ENCODE data around the gene KRTAP10-4.

DNA sequence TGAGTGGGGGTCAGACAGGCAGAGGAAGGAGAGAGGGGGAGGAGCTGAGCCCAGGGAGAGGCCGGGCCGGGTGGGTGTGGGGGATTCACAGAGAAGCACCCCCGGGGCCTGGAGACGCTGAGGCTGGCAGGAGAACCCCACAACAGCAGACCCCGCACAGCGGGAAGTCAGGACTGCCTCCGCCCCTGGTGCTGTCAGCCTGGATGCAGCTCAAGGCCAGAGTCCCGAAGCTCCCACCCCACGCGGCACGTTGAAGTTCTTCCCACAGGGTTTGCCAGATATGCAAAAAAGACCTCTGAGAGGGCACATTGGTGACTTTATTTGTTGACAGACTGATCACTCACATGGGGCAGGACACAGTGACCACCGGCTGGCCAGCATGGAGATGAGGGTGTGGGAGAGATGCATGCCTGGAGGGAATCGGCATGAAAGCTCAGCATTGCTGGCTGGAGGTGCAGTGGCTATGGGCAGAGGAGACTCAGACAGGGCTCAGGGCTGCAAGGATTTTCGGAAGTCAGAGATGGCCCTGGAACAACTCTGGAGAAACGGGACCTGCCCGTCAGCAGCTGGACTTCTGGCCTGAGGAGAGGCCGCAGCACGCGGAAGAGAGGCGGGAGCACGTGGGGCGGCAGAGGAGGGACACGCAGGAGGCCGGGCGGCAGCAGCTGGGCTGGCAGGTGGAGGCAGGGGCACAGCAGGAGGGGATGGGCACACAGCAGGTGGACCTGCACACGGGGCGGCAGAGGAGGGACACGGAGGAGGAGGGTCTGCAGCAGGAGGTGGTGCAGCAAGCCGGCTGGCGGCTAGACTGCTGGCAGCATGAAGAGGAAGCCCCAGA lies 15.8 kb upstream of the KRTAP10-4 start:
- TF ChIP-seq, protein P1, sequence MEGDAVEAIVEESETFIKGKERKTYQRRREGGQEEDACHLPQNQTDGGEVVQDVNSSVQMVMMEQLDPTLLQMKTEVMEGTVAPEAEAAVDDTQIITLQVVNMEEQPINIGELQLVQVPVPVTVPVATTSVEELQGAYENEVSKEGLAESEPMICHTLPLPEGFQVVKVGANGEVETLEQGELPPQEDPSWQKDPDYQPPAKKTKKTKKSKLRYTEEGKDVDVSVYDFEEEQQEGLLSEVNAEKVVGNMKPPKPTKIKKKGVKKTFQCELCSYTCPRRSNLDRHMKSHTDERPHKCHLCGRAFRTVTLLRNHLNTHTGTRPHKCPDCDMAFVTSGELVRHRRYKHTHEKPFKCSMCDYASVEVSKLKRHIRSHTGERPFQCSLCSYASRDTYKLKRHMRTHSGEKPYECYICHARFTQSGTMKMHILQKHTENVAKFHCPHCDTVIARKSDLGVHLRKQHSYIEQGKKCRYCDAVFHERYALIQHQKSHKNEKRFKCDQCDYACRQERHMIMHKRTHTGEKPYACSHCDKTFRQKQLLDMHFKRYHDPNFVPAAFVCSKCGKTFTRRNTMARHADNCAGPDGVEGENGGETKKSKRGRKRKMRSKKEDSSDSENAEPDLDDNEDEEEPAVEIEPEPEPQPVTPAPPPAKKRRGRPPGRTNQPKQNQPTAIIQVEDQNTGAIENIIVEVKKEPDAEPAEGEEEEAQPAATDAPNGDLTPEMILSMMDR (IDR thresholded peaks at IDR 0.05): no peak
- no peak for TF ChIP-seq POLR2A (IDR thresholded peaks at IDR 0.05)

Measured in prostate gland (tissue), 2 donors.